Breast epithelium (tissue), 4 donors: ENCODE results near the gene ARIH1. TPM values are rescaled to one million over a fixed set of nuclear protein-coding genes. Genes with fewer than 3 reads are reported as not detected.

Experiments
- DNase-seq, 2 donors: peaks; one replicate each; pipeline ENCODE4 v3.0.0-alpha.2; 2019; ENCODE audit warnings: low spot score in 2 of 2
- H3K27ac ChIP-seq, 2 donors: fragments of 200-600 bp; sonication (generic) in 1 of 2; one replicate each; pipeline ENCODE4 v1.5.1; 2016 to 2019; ENCODE audit warnings: mild to moderate bottlenecking in 1 of 2
- H3K27me3 ChIP-seq, 2 donors: fragments of 200-600 bp; sonication (generic) in 1 of 2; one replicate each; pipeline versions ENCODE4 v1.5.1 to v1.6.0; 2017 to 2019; ENCODE audit warnings: control low read depth in 1 of 2, mild to moderate bottlenecking in 1 of 2
- H3K36me3 ChIP-seq: fragments of 200-600 bp; one replicate; pipeline ENCODE4 v1.5.1; 2019
- H3K4me1 ChIP-seq, 2 donors: fragments of 200-600 bp; sonication (generic); one replicate each; pipeline ENCODE4 v1.5.1; 2016 to 2019; ENCODE audit warnings: control low read depth in 1 of 2
- H3K4me3 ChIP-seq, 3 donors: fragments of 200-600 bp; sonication (generic); 1 replicate in 2 of 3; 2 replicates in 1 of 3; pipeline ENCODE4 v1.5.1; 2016 to 2019; ENCODE audit warnings: mild to moderate bottlenecking in 3 of 3, moderate library complexity in 2 of 3
- H3K9me3 ChIP-seq, 2 donors: fragments of 200-600 bp; sonication (generic) in 1 of 2; one replicate each; pipeline ENCODE4 v1.5.1; 2016 to 2019; ENCODE audit warnings: control low read depth in 1 of 2
- CTCF ChIP-seq, 3 donors: fragments of 450-650 bp; IDR thresholded peaks; one replicate each; pipeline ENCODE4 v1.5.1; 2016 to 2017; ENCODE audit warnings: antibody characterized with exemption in 3 of 3, mild to moderate bottlenecking in 3 of 3, moderate library complexity in 3 of 3
- POLR2A ChIP-seq: fragments of 450-650 bp; IDR thresholded peaks from one replicate; pipeline ENCODE4 v1.6.1; 2016; ENCODE audit warnings: antibody characterized with exemption, mild to moderate bottlenecking, moderate library complexity
- POLR2AphosphoS5 ChIP-seq, 3 donors: sonication (generic); formaldehyde crosslinking; IDR thresholded peaks; one replicate each; pipeline ENCODE4 v1.6.1; 2017; ENCODE audit warnings: antibody characterized with exemption in 3 of 3
- intact Hi-C: fragments of 100-400 bp; cut with DNase I; formaldehyde crosslinking; loops from one replicate; pipeline ENCODE4 v1.15.1; 2023; ENCODE audit warnings: low total_unique reads
- total RNA-seq, 3 donors: library from RNA; depleted of rRNA; stranded (reverse); fragments of >200 nt; gene quantifications; one replicate each; pipeline ENCODE4 v1.1.0, GENCODE V29; 2016

The ARIH1 gene
- total RNA-seq, 3 donors from 2014 or later = 54.1 to 106 (median 61.1) TPM

GRCh38 chr15:72481015-72481659, 7.0 kb downstream of the ARIH1 start:
- Histone ChIP-seq H3K27me3 (no peaks in the 10 kb centered on the region), H3K36me3 (no peaks in the 10 kb centered on the region), H3K27ac (no peak overlapping the region), H3K4me3 (no peak overlapping the region), H3K4me1 (peaks cover 6 to 24% of the 10 kb centered on the region in 2 donors), H3K9me3 (no peaks in the 10 kb centered on the region)
- TF ChIP-seq CTCF (IDR thresholded peaks at IDR 0.05) (no peak), POLR2AphosphoS5 (IDR thresholded peaks at IDR 0.05) (no peak), POLR2A (no peak)
- intact Hi-C loops = loop anchor here (2.0 kb wide), 1 partner anchor 30 kb away; no protein-coding TSS in a partner anchor
- DNase-seq = no peak

GRCh38 chr15:72482275-72482674, 8.1 kb downstream of the ARIH1 start:
- Histone ChIP-seq H3K27me3 (no peaks in the 10 kb centered on the region), H3K36me3 (no peaks in the 10 kb centered on the region), H3K4me1 (peaks cover under 1 to 12% of the 10 kb centered on the region in 2 donors), H3K27ac (no peak overlapping the region), H3K9me3 (no peaks in the 10 kb centered on the region), H3K4me3 (no peak overlapping the region)
- intact Hi-C loops = no loop called here
- no peak for TF ChIP-seq POLR2A
- no peak for DNase-seq

- Histone ChIP-seq H3K4me1 (peaks cover 0 to 7% of the 10 kb centered on the region in 2 donors), H3K27me3 (no peaks in the 10 kb centered on the region), H3K4me3 (no peak overlapping the region), H3K36me3 (no peaks in the 10 kb centered on the region), H3K9me3 (no peaks in the 10 kb centered on the region), H3K27ac (no peak overlapping the region)
- TF ChIP-seq CTCF (IDR thresholded peaks at IDR 0.05) = no peak
- intact Hi-C loops = no loop called here
- DNase-seq = no peak
These were observed 9.1 kb downstream of the ARIH1 start for GRCh38 chr15:72483279-72483678.

GRCh38 chr15:72486144-72486543, 12.0 kb downstream of the ARIH1 start:
- no peaks in the 10 kb centered on the region for H3K9me3 ChIP-seq
- no peaks in the 10 kb centered on the region for H3K36me3 ChIP-seq
- no peak overlapping the region for H3K27ac ChIP-seq
- no peak for DNase-seq
- no peaks in the 10 kb centered on the region for H3K27me3 ChIP-seq
- TF ChIP-seq POLR2A (no peak), POLR2AphosphoS5 (IDR thresholded peaks at IDR 0.05) (no peak), CTCF (IDR thresholded peaks at IDR 0.05) (no peak)
- H3K4me1 ChIP-seq = peaks cover 0 to 7% of the 10 kb centered on the region in 2 donors
- H3K4me3 ChIP-seq = no peak overlapping the region
- intact Hi-C loops = no loop called here

GRCh38 chr15:72487070-72487797, 13.1 kb downstream of the ARIH1 start:
- no peak overlapping the region for H3K27ac ChIP-seq
- H3K4me1 ChIP-seq = no peaks in the 10 kb centered on the region
- DNase-seq = no peak
- no peaks in the 10 kb centered on the region for H3K9me3 ChIP-seq
- no peaks in the 10 kb centered on the region for H3K36me3 ChIP-seq
- intact Hi-C loops = no loop called here
- no peaks in the 10 kb centered on the region for H3K27me3 ChIP-seq
- TF ChIP-seq POLR2AphosphoS5 (IDR thresholded peaks at IDR 0.05) = no peak
- no peak overlapping the region for H3K4me3 ChIP-seq

GRCh38 chr15:72488558-72488957, 14.4 kb downstream of the ARIH1 start:
- DNase-seq = no peak
- Histone ChIP-seq H3K9me3 (no peaks in the 10 kb centered on the region), H3K36me3 (no peaks in the 10 kb centered on the region), H3K27me3 (no peaks in the 10 kb centered on the region), H3K4me1 (no peaks in the 10 kb centered on the region), H3K27ac (no peak overlapping the region), H3K4me3 (no peak overlapping the region)
- intact Hi-C loops = no loop called here
- TF ChIP-seq POLR2A (no peak), POLR2AphosphoS5 (IDR thresholded peaks at IDR 0.05) (no peak), CTCF (IDR thresholded peaks at IDR 0.05) (no peak)
